Measurements from ENCODE around the gene KCNQ5.

KCNQ5 gene

GRCh38 chr6:72844614-72845013, 222.8 kb downstream of the KCNQ5 start:
- Mint-ChIP-seq H3K4me1 (no peaks in the 10 kb centered on the region), H3K27ac (no peak overlapping the region), H3K4me3 (no peak overlapping the region), H3K9me3 (no peaks in the 10 kb centered on the region), H3K27me3 (no peaks in the 10 kb centered on the region), H3K36me3 (no peaks in the 10 kb centered on the region)

GRCh38 chr6:72849346-72849745, 227.5 kb downstream of the KCNQ5 start:
- H3K27ac Mint-ChIP-seq = no peak overlapping the region
- no peak overlapping the region for H3K4me3 Mint-ChIP-seq
- no peaks in the 10 kb centered on the region for H3K4me1 Mint-ChIP-seq
- H3K27me3 Mint-ChIP-seq = no peaks in the 10 kb centered on the region
- H3K9me3 Mint-ChIP-seq = no peaks in the 10 kb centered on the region
- no peaks in the 10 kb centered on the region for H3K36me3 Mint-ChIP-seq

GRCh38 chr6:72850040-72850439, 228.2 kb downstream of the KCNQ5 start:
- no peak overlapping the region for H3K4me3 Mint-ChIP-seq
- no peaks in the 10 kb centered on the region for H3K36me3 Mint-ChIP-seq
- H3K9me3 Mint-ChIP-seq = no peaks in the 10 kb centered on the region
- H3K4me1 Mint-ChIP-seq = no peaks in the 10 kb centered on the region
- H3K27me3 Mint-ChIP-seq = no peaks in the 10 kb centered on the region
- H3K27ac Mint-ChIP-seq = no peak overlapping the region

DNA sequence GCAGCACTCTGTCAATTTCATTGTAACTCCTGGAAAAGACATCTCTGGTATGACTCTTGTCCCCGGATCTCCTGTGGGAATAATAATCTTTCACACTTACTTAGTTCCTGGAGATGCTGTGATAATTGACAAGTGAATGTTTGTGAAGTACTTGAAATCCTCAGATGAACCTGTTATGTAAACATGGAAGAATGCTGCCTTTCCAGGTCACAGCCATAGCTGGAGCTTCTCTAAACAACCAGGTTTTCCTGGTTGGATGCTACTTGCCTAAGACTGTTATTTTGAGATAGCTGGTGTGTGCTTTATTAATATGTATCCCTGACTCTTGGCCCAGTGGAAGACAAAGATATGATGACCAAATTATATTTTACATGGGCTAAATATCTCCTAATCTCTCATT, 228.6 kb downstream of the KCNQ5 start:
- Mint-ChIP-seq H3K9me3 (no peaks in the 10 kb centered on the region), H3K36me3 (no peaks in the 10 kb centered on the region), H3K27ac (no peak overlapping the region)

DNA sequence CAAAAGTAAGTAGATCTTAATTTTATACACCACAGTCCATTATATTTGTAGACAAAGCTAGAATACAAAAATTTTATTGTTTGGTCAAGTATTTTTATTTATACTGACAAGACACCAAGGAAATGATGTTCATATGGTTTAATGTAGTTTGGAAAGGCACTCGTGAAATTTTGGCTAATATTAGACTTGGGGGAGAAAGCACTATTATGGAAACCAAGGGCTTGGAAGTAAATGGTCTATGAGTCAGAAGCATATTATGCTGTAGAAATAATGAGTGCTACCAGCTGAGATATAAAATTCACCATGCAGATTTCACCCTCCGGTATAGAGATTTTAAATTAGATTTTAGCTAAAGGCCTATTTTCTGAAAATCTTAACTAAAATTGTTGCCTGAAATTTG, 233.6 kb downstream of the KCNQ5 start:
- H3K4me1 Mint-ChIP-seq = no peaks in the 10 kb centered on the region

More for the DNA sequence above, 228.6 kb downstream of the KCNQ5 start:
- H3K27me3 Mint-ChIP-seq = no peaks in the 10 kb centered on the region
- H3K4me3 Mint-ChIP-seq = no peak overlapping the region
- no peaks in the 10 kb centered on the region for H3K4me1 Mint-ChIP-seq

GRCh38 chr6:72856801-72857200, 234.9 kb downstream of the KCNQ5 start:
- H3K9me3 Mint-ChIP-seq = no peaks in the 10 kb centered on the region
- no peak overlapping the region for H3K4me3 Mint-ChIP-seq
- peaks cover 4% of the 10 kb centered on the region for H3K36me3 Mint-ChIP-seq
- no peak overlapping the region for H3K27ac Mint-ChIP-seq
- peaks cover 6% of the 10 kb centered on the region for H3K4me1 Mint-ChIP-seq
- no peaks in the 10 kb centered on the region for H3K27me3 Mint-ChIP-seq

More for the DNA sequence above, 233.6 kb downstream of the KCNQ5 start:
- Mint-ChIP-seq H3K27me3 (no peaks in the 10 kb centered on the region), H3K27ac (no peak overlapping the region), H3K36me3 (peaks cover 4% of the 10 kb centered on the region), H3K4me3 (no peak overlapping the region), H3K9me3 (no peaks in the 10 kb centered on the region)

DNA sequence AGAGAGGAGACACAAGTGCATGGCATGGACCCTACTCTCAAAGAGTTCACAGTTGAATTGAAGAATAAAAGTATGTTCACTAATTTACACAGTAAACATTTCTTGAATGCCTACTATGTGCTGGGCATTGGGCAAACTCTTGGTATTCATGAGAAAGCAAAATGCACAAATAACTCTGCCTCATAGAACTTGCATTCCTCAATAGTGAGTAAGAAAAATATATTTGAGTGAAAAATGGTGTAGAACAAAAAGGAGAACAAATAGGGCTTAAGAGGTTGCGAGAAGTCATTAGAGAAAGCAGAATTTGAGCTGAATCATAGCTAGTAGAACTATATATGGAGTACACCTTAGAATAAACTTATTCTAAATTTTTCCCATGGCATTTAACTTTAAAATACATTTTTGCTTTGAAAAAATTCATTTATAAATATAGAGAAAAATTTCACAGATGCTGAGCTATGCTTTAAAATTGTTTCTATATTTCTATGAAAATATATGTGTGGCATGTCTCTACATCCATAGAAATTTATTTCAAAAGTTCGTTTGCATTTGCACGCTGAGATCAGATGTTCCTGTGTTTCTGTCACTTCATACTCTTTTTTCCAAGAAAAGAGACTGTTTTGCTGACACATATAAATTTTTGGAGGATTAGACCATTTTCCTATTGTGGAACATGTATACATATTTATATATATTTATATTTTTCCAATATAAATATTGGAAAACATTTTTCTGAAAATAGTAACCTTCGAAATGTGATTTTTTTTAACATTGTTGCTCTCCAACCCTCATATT, 236.1 kb downstream of the KCNQ5 start:
- Mint-ChIP-seq H3K27me3 (no peaks in the 10 kb centered on the region), H3K9me3 (no peaks in the 10 kb centered on the region), H3K36me3 (peaks cover 4% of the 10 kb centered on the region), H3K4me1 (peaks cover 12% of the 10 kb centered on the region), H3K4me3 (no peak overlapping the region), H3K27ac (no peak overlapping the region)

- H3K27me3 Mint-ChIP-seq = no peaks in the 10 kb centered on the region
- H3K9me3 Mint-ChIP-seq = no peaks in the 10 kb centered on the region
- no peak overlapping the region for H3K27ac Mint-ChIP-seq
- peaks cover 12% of the 10 kb centered on the region for H3K4me1 Mint-ChIP-seq
- no peak overlapping the region for H3K4me3 Mint-ChIP-seq
- H3K36me3 Mint-ChIP-seq = peaks cover 6% of the 10 kb centered on the region
These were observed 239.2 kb downstream of the KCNQ5 start for GRCh38 chr6:72861059-72861458.

DNA sequence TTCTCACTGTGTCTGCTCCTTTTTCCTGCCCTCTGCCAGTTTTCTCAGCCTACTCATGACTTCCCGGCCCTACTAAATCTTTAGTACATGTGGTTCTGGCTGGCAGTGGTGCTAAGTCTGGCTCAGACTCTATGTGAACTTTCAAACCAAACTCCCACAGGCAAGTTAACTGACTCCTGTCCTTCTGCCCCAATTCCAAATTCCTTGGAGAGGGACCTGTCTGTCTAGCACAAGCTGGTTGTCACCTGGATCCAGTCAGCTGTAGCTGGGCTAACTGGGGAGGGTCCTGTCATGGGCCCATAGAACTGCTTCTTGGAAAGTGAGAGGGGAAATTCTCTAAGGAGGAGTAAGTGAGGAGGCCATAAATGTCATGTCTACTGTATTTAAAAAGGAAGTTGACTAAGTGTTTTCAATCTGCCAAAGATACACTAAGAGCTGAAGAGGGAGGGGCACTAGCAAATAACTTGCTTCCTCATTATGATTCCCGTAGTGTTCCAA, 240.1 kb downstream of the KCNQ5 start:
- H3K27me3 Mint-ChIP-seq = no peaks in the 10 kb centered on the region
- peak overlapping the region; percentile 81 for H3K27ac Mint-ChIP-seq

GRCh38 chr6:72863131-72863530, 241.3 kb downstream of the KCNQ5 start:
- Mint-ChIP-seq H3K4me3 (no peak overlapping the region), H3K4me1 (peaks cover 12% of the 10 kb centered on the region), H3K27ac (no peak overlapping the region), H3K9me3 (no peaks in the 10 kb centered on the region), H3K27me3 (no peaks in the 10 kb centered on the region), H3K36me3 (peaks cover 8% of the 10 kb centered on the region)

More for the DNA sequence above, 240.1 kb downstream of the KCNQ5 start:
- Mint-ChIP-seq H3K4me3 (no peak overlapping the region), H3K36me3 (peaks cover 6% of the 10 kb centered on the region), H3K9me3 (no peaks in the 10 kb centered on the region), H3K4me1 (peaks cover 12% of the 10 kb centered on the region)

DNA sequence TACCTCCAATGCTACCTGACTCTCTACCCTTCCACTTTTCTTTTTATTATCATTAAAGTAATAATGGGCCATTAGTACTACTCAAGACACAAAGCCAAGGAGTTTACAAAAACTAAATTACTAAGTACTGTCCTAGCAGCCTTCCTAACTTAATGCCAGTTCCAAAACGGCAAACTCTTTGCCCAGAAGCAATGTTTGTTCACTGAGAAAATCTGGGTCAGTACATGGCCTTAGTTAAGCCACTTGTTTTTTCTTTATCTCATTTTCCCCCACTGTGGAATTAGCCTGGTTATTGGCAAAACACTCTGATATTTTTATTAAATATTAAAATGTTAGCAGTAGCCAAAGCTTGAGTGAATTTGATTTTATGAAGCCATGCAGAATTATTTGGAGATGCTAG, 242.4 kb downstream of the KCNQ5 start:
- Mint-ChIP-seq H3K27me3 (no peaks in the 10 kb centered on the region), H3K36me3 (peaks cover 10% of the 10 kb centered on the region), H3K4me3 (no peak overlapping the region), H3K4me1 (peaks cover 12% of the 10 kb centered on the region), H3K9me3 (no peaks in the 10 kb centered on the region), H3K27ac (no peak overlapping the region)

- H3K27ac Mint-ChIP-seq = no peak overlapping the region
- H3K27me3 Mint-ChIP-seq = no peaks in the 10 kb centered on the region
- H3K9me3 Mint-ChIP-seq = no peaks in the 10 kb centered on the region
- no peak overlapping the region for H3K4me3 Mint-ChIP-seq
- H3K36me3 Mint-ChIP-seq = peaks cover 9% of the 10 kb centered on the region
- H3K4me1 Mint-ChIP-seq = peaks cover 12% of the 10 kb centered on the region
These were observed 242.9 kb downstream of the KCNQ5 start for GRCh38 chr6:72864799-72865198.

- Mint-ChIP-seq H3K9me3 (no peaks in the 10 kb centered on the region), H3K27ac (no peak overlapping the region), H3K27me3 (no peaks in the 10 kb centered on the region), H3K36me3 (peaks cover 6% of the 10 kb centered on the region), H3K4me3 (no peak overlapping the region), H3K4me1 (peaks cover 12% of the 10 kb centered on the region)
These were observed 243.6 kb downstream of the KCNQ5 start for GRCh38 chr6:72865467-72865866.

DNA sequence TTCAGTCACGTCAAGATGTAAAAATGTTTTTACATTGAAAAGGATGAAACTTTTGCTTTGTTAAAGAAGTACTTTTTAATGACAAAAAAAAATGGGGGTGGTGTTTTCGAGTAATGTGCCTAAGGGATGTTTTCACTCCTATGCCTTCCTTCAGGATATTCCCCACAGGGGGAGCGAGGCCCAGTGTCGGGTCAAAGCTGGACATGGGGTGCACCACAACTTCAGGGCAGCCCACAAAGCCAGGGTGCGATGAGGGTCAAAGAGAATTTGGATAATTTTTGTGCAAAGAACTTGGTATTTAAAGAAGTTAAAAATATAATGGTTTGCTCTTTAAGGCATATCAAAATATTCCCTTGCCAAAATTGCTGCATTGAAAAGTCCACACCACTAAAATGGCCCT, 247.8 kb downstream of the KCNQ5 start:
- H3K4me1 Mint-ChIP-seq = no peaks in the 10 kb centered on the region
- no peak overlapping the region for H3K27ac Mint-ChIP-seq
- H3K4me3 Mint-ChIP-seq = no peak overlapping the region
- no peaks in the 10 kb centered on the region for H3K27me3 Mint-ChIP-seq
- H3K9me3 Mint-ChIP-seq = no peaks in the 10 kb centered on the region
- peaks cover 6% of the 10 kb centered on the region for H3K36me3 Mint-ChIP-seq

- H3K4me3 Mint-ChIP-seq = no peak overlapping the region
- H3K27me3 Mint-ChIP-seq = no peaks in the 10 kb centered on the region
- no peak overlapping the region for H3K27ac Mint-ChIP-seq
- H3K9me3 Mint-ChIP-seq = no peaks in the 10 kb centered on the region
- H3K36me3 Mint-ChIP-seq = peaks cover 2% of the 10 kb centered on the region
- H3K4me1 Mint-ChIP-seq = no peaks in the 10 kb centered on the region
These were observed 251.6 kb downstream of the KCNQ5 start for GRCh38 chr6:72873433-72873832.

- Mint-ChIP-seq H3K9me3 (no peaks in the 10 kb centered on the region), H3K4me3 (no peak overlapping the region)
These were observed 254.4 kb downstream of the KCNQ5 start for GRCh38 chr6:72876256-72876655.

More at GRCh38 chr6:72876256-72876655, 254.4 kb downstream of the KCNQ5 start:
- Mint-ChIP-seq H3K27ac (no peak overlapping the region), H3K4me1 (no peaks in the 10 kb centered on the region), H3K36me3 (peaks cover under 1% of the 10 kb centered on the region), H3K27me3 (no peaks in the 10 kb centered on the region)
